VCaP (cell line): ENCODE results near the gene RTKN2.

Source experiments
- H3K27ac ChIP-seq: fragments of 450-650 bp; 2 replicates; pipeline ENCODE4 v1.5.1; 2017
- TF ChIP-seq, protein P1 (sequence below): fragments of 450-650 bp; conservative IDR thresholded peaks from 2 replicates; pipeline ENCODE4 v1.5.1; 2017; ENCODE audit warnings: mild to moderate bottlenecking, moderate library complexity

RTKN2 gene

DNA sequence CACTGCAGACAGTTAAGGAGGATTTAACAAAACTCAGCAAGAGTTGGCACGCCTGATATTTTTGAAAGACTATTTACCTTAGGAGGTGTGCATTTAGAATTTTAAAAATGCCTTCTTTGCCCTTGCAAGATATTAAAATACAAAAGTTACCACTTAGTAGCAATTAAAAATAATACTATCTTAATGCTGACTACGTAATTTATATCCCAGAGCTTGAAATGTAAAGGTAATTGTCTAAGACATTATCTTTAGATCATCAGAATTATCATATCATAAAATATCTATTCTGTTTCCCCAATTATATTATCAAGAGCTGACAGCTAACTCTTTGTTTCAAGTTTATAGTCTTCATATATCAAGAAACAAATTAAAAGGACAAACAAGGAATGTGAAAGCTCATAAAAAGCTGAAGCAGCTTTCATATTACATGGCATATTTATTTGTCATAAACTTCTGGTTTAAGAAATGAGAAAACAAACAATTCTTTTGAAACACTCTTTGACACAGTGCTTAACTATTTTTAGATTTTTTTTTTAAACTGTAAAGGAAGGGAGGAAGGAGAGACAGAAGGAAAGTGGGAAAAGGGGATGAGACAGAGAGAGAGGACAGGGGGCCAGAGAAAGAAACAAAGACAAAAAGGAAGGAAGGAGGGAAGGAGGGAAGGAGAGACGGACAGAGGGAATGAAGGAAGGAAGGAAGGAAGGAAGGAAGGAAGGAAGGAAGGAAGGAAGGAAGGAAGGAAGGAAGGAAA lies 73.5 kb downstream of the RTKN2 start:
- TF ChIP-seq, protein P1, sequence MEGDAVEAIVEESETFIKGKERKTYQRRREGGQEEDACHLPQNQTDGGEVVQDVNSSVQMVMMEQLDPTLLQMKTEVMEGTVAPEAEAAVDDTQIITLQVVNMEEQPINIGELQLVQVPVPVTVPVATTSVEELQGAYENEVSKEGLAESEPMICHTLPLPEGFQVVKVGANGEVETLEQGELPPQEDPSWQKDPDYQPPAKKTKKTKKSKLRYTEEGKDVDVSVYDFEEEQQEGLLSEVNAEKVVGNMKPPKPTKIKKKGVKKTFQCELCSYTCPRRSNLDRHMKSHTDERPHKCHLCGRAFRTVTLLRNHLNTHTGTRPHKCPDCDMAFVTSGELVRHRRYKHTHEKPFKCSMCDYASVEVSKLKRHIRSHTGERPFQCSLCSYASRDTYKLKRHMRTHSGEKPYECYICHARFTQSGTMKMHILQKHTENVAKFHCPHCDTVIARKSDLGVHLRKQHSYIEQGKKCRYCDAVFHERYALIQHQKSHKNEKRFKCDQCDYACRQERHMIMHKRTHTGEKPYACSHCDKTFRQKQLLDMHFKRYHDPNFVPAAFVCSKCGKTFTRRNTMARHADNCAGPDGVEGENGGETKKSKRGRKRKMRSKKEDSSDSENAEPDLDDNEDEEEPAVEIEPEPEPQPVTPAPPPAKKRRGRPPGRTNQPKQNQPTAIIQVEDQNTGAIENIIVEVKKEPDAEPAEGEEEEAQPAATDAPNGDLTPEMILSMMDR: no peak
- H3K27ac ChIP-seq: no peak overlapping the region

DNA sequence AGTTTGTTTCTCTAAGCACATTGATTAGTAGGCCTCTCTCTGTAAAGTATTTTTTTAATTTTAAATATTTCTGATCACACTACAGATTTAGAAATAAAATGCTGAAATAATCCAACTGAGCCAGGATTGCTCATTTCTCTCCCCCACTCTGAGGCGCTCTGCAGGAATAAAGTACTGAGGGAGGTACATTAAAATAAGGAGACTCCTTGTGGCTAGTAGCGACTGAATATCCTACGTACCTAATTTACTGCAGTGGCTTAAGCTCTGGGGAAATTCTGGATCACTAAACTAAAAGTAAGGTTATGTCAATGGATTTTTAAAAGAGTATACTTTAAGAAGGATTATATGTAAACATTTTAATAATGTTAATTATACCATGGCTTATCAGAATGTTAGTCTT lies 75.2 kb downstream of the RTKN2 start:
- TF ChIP-seq, protein P1: no peak
- no peak overlapping the region for H3K27ac ChIP-seq

GRCh38 chr10:62189131-62189530 lies 79.5 kb downstream of the RTKN2 start:
- H3K27ac ChIP-seq: no peak overlapping the region
- TF ChIP-seq, protein P1: no peak

DNA sequence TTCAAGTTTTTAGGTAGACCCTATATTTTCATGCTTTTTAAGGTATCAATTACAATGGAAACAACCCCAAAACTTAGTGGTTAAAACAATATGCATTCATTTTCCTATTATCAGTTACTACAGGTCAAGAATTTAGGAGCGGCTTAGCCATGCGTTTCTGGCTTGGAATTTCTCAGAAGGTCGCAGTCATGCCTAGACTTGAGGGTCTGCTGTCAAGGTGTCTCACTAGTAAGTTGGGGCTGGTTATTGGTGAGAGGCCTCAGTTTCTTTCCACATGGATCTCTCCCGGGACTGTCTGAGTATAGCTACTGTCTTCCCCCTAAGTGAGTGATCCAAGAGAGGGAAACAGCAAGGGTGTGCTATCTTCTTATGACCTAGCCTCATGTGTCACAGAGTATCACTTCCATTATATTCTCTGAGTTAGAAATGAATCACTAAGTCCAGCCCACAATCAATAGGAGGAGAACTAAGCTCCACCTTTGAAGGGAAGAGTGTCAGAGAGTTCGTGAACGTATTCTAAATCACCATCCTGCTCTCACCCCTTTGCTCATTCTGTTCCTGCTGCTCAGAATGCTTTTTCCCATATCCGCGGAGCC lies 80.5 kb downstream of the RTKN2 start:
- no peak overlapping the region for H3K27ac ChIP-seq
- TF ChIP-seq, protein P1: no peak

DNA sequence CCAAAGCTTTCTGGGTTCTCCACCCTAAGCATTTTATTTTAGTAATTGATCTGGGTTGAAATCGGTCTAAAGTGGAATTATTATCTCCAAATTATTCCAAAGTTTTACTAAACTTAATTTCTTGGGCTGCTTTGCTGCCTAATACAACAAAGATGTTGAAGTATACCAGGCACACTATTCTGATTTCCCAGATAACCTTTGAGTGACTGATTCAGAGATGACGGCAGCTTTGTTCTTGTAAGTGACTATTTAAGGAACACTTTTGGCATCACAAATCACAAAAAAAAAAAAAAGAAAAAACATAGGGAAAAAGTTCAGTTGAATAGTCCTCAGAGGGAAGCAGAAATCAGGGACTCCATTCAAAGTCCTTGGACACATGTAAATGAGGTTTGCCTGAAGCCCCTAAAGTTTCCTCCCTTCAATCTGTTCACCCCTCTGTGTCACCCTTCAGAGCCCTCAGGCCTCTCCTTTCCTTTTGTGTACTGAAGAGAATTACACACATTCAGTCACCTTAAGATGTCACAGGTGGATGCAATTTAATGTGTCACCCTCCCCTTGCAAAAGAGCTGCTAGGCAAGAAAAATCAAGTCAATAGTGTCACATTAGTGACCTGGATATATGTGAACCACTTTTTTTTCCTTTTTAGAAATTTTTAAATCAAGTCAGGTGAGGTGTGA lies 81.5 kb downstream of the RTKN2 start:
- TF ChIP-seq, protein P1: no peak
- no peak overlapping the region for H3K27ac ChIP-seq

- no peak overlapping the region for H3K27ac ChIP-seq
- TF ChIP-seq, protein P1: no peak
Observed at GRCh38 chr10:62185919-62186692, 82.5 kb downstream of the RTKN2 start.
